H9 (cell line): ENCODE data around the gene LRCH1. TPM values are rescaled to one million over a fixed set of nuclear protein-coding genes. Genes with fewer than 3 reads are reported as not detected.

Experiments used
- DNase-seq: peaks from one replicate; pipeline ENCODE4 v3.0.0-alpha.2; 2017
- H2AFZ ChIP-seq: one replicate; pipeline ENCODE4 v1.6.1; 2013; ENCODE audit warnings: mild to moderate bottlenecking, low read length, control low read depth, moderate library complexity
- H2AK5ac ChIP-seq: 2 replicates; pipeline ENCODE4 v1.6.1; 2013; ENCODE audit warnings: low read length, control low read depth, mixed read lengths; ENCODE audit not compliant: insufficient read length
- H2BK120ac ChIP-seq: one replicate; pipeline ENCODE4 v1.6.1; 2013; ENCODE audit warnings: low read depth, mild to moderate bottlenecking, low read length, control low read depth, inconsistent platforms; ENCODE audit not compliant: poor library complexity, severe bottlenecking
- H2BK12ac ChIP-seq: 2 replicates; pipeline ENCODE4 v1.6.1; 2013; ENCODE audit warnings: low read length, control low read depth, mixed read lengths, low read depth; ENCODE audit not compliant: insufficient read length
- H2BK15ac ChIP-seq: 2 replicates; pipeline ENCODE4 v1.6.1; 2013; ENCODE audit warnings: low read depth, low read length, control low read depth
- H2BK20ac ChIP-seq: one replicate; pipeline ENCODE4 v1.6.1; 2013; ENCODE audit warnings: low read depth, mild to moderate bottlenecking, low read length, control low read depth, inconsistent platforms; ENCODE audit not compliant: poor library complexity, severe bottlenecking
- H2BK5ac ChIP-seq: 2 replicates; pipeline ENCODE4 v1.6.1; 2013; ENCODE audit warnings: low read length, control low read depth, mixed read lengths; ENCODE audit not compliant: insufficient read length
- H3K14ac ChIP-seq: 2 replicates; pipeline ENCODE4 v1.6.1; 2013; ENCODE audit warnings: low read length, control low read depth; ENCODE audit not compliant: insufficient read depth
- H3K18ac ChIP-seq: 2 replicates; pipeline ENCODE4 v1.6.1; 2013; ENCODE audit warnings: low read depth, mild to moderate bottlenecking, mixed read lengths, low read length, control low read depth; ENCODE audit not compliant: insufficient read length
- H3K23ac ChIP-seq: 2 replicates; pipeline ENCODE4 v1.6.1; 2013; ENCODE audit warnings: low read length, control low read depth, mixed read lengths, low read depth; ENCODE audit not compliant: insufficient read length
- H3K23me2 ChIP-seq: 2 replicates; pipeline ENCODE4 v1.6.1; 2013; ENCODE audit warnings: low read depth, mild to moderate bottlenecking, mixed read lengths, low read length, control low read depth; ENCODE audit not compliant: insufficient read length, poor library complexity, severe bottlenecking
- H3K27ac ChIP-seq: 2 replicates; pipeline ENCODE4 v1.5.1; 2013; ENCODE audit warnings: low read length, control low read depth, mixed read lengths, low read depth; ENCODE audit not compliant: insufficient read length
- H3K27me3 ChIP-seq: 2 replicates; pipeline ENCODE4 v1.6.1; 2013; ENCODE audit warnings: low read length, control low read depth, inconsistent platforms; ENCODE audit not compliant: insufficient read depth
- H3K4ac ChIP-seq: 2 replicates; pipeline ENCODE4 v1.6.1; 2013; ENCODE audit warnings: low read depth, mild to moderate bottlenecking, control low read depth, inconsistent platforms, low read length, moderate library complexity
- H3K4me1 ChIP-seq: 2 replicates; pipeline ENCODE4 v1.6.1; 2013; ENCODE audit warnings: low read length, control low read depth, inconsistent platforms; ENCODE audit not compliant: insufficient read depth
- H3K4me2 ChIP-seq: 2 replicates; pipeline ENCODE4 v1.6.1; 2013; ENCODE audit warnings: low read length, control low read depth, mixed read lengths; ENCODE audit not compliant: insufficient read length, insufficient read depth
- H3K56ac ChIP-seq: 2 replicates; pipeline ENCODE4 v1.6.1; 2013; ENCODE audit warnings: low read depth, mild to moderate bottlenecking, mixed read lengths, low read length, control low read depth; ENCODE audit not compliant: insufficient read length
- H3K79me1 ChIP-seq: 2 replicates; pipeline ENCODE4 v1.6.1; 2013; ENCODE audit warnings: low read depth, mild to moderate bottlenecking, moderate library complexity, low read length, control low read depth, inconsistent platforms; ENCODE audit not compliant: insufficient read depth, poor library complexity, severe bottlenecking
- H3K79me2 ChIP-seq: 2 replicates; pipeline ENCODE4 v1.6.1; 2013; ENCODE audit warnings: low read length, control low read depth, inconsistent platforms; ENCODE audit not compliant: insufficient read depth
- H3K9ac ChIP-seq: 2 replicates; pipeline ENCODE4 v1.6.1; 2013; ENCODE audit warnings: low read length, control low read depth, mixed read lengths; ENCODE audit not compliant: insufficient read length; ENCODE audit errors: extremely low read depth
- H3K9me3 ChIP-seq: one replicate; pipeline ENCODE4 v1.6.1; 2013; ENCODE audit warnings: low read depth, low read length, inconsistent platforms; ENCODE audit not compliant: control insufficient read depth
- H3T11ph ChIP-seq: one replicate; pipeline ENCODE4 v1.6.1; 2013; ENCODE audit warnings: mild to moderate bottlenecking, low read length, control low read depth, inconsistent platforms
- H4K20me1 ChIP-seq: one replicate; pipeline ENCODE4 v1.6.1; 2013; ENCODE audit not compliant: control insufficient read depth, insufficient read length, insufficient read depth
- H4K5ac ChIP-seq: 2 replicates; pipeline ENCODE4 v1.6.1; 2013; ENCODE audit warnings: low read depth, mild to moderate bottlenecking, mixed read lengths, low read length, control low read depth; ENCODE audit not compliant: insufficient read length
- H4K8ac ChIP-seq: replicated peaks from 2 replicates; pipeline ENCODE4 v1.6.1; 2013; ENCODE audit warnings: low read length, control low read depth, mixed read lengths, low read depth; ENCODE audit not compliant: insufficient read length
- H4K91ac ChIP-seq: 2 replicates; pipeline ENCODE4 v1.6.1; 2013; ENCODE audit warnings: low read depth, mild to moderate bottlenecking, moderate library complexity, mixed read lengths, low read length, control low read depth; ENCODE audit not compliant: insufficient read length
- H3K27ac Mint-ChIP-seq, 3 experiments: 2 replicates in 2 of 3; 3 replicates in 1 of 3; pipeline ENCODE4 v1.8.0; 2020 to 2021; ENCODE audit warnings: mixed read lengths in 3 of 3, mild to moderate bottlenecking in 1 of 3, moderate library complexity in 1 of 3
- H3K27me3 Mint-ChIP-seq: 2 replicates; pipeline ENCODE4 v1.8.0; 2021; ENCODE audit warnings: low read depth, mild to moderate bottlenecking, moderate library complexity, mixed read lengths
- H3K36me3 Mint-ChIP-seq, 3 experiments: 2 replicates in 2 of 3; 3 replicates in 1 of 3; pipeline ENCODE4 v1.8.0; 2020 to 2021; ENCODE audit warnings: low read depth in 3 of 3, mixed read lengths in 3 of 3; ENCODE audit not compliant: insufficient read depth in 1 of 3
- H3K4me1 Mint-ChIP-seq, 2 experiments: 2 replicates each; pipeline ENCODE4 v1.8.0; 2020; ENCODE audit warnings: mixed read lengths in 2 of 2
- H3K4me3 Mint-ChIP-seq, 2 experiments: 2 replicates in 1 of 2; 3 replicates in 1 of 2; pipeline ENCODE4 v1.8.0; 2020 to 2021; ENCODE audit warnings: mild to moderate bottlenecking in 2 of 2, mixed read lengths in 2 of 2, moderate library complexity in 1 of 2
- H3K9me3 Mint-ChIP-seq, 2 experiments: 2 replicates in 1 of 2; 3 replicates in 1 of 2; pipeline ENCODE4 v1.8.0; 2020; ENCODE audit warnings: mild to moderate bottlenecking in 2 of 2, mixed read lengths in 2 of 2, moderate library complexity in 1 of 2
- CTCF ChIP-seq: fragments of 200-600 bp; sonication (generic); conservative IDR thresholded peaks from 3 replicates; pipeline ENCODE4 v1.8.0; 2021; ENCODE audit warnings: antibody characterized with exemption, mild to moderate bottlenecking
- whole genome bisulfite sequencing: extraction: QIAGEN DNeasy Blood & Tissue Kit; methylation state at CpG from one replicate; pipeline ENCODE4 v1.1.7; 2013; ENCODE audit warnings: missing lambda C conversion rate, low lambda C conversion rate, mixed read lengths; ENCODE audit not compliant: insufficient read length; ENCODE audit errors: extremely low coverage; 5-methylcytosine and 5-hydroxymethylcytosine counted together
- total RNA-seq: library from RNA; stranded (reverse); gene quantifications from 2 replicates; pipeline ENCODE4 v1.2.1, GENCODE V29; 2021

The LRCH1 gene
- total RNA-seq, 1 experiment from 2014 or later, result 8.0 TPM

- Histone ChIP-seq H4K20me1 (no peaks in the 10 kb centered on the region), H3K56ac (no peak overlapping the region), H2AFZ (no peak overlapping the region), H3K27me3 (no peaks in the 10 kb centered on the region), H2BK15ac (no peak overlapping the region), H2BK20ac (no peak overlapping the region), H2BK120ac (no peak overlapping the region), H3K14ac (no peak overlapping the region), H3K4me2 (no peak overlapping the region), H3K27ac (peak overlapping the region; percentile 11), H3K18ac (peak overlapping the region; percentile 15), H3K9me3 (no peaks in the 10 kb centered on the region), H3K79me1 (no peaks in the 10 kb centered on the region), H2AK5ac (no peak overlapping the region), H3K23me2 (no peaks in the 10 kb centered on the region), H3T11ph (no peak overlapping the region), H3K79me2 (no peaks in the 10 kb centered on the region), H2BK5ac (no peak overlapping the region), H2BK12ac (no peak overlapping the region), H4K91ac (no peak overlapping the region), H4K5ac (no peak overlapping the region), H3K9ac (no peak overlapping the region), H3K23ac (no peak overlapping the region), H4K8ac (no peak overlapping the region), H3K4me1 (peaks cover 18% of the 10 kb centered on the region), H3K4ac (no peak overlapping the region)
- Mint-ChIP-seq H3K27me3 (no peaks in the 10 kb centered on the region), H3K4me1 (peaks cover 45 to 55% of the 10 kb centered on the region in 2 experiments), H3K36me3 (peaks cover 0 to 8% (median 0%) of the 10 kb centered on the region in 3 experiments; a peak in 1 of 7 replicates), H3K4me3 (no peak overlapping the region), H3K27ac (peak overlapping the region; percentile 17 to 94 (median 72); a peak in 6 of 7 replicates), H3K9me3 (no peaks in the 10 kb centered on the region)
- no peak for TF ChIP-seq CTCF
- no CpG with 5 or more reads among the region's 7 CpGs for WGBS
- DNase-seq, result no peak
Observed at GRCh38 chr13:46665633-46666482, 112.9 kb downstream of the LRCH1 start.
